Kidney epithelial cell (primary cell): ENCODE data around the gene ST3GAL3. TPM values are rescaled to one million over a fixed set of nuclear protein-coding genes. Genes with fewer than 3 reads are reported as not detected.

Source experiments
- DNase-seq: peaks from one replicate; pipeline ENCODE4 v3.0.0-alpha.2; 2010; ENCODE audit warnings: low read depth
- H3K27me3 ChIP-seq: 2 replicates; pipeline ENCODE4 v1.6.0; 2011; ENCODE audit warnings: low read length; ENCODE audit not compliant: control insufficient read depth, insufficient read depth
- H3K36me3 ChIP-seq: 2 replicates; pipeline ENCODE4 v1.5.1; 2011; ENCODE audit warnings: low read length; ENCODE audit not compliant: control insufficient read depth, insufficient read depth
- H3K4me3 ChIP-seq: 2 replicates; pipeline ENCODE4 v1.5.1; 2011; ENCODE audit warnings: low read depth, mild to moderate bottlenecking, control low read depth, low read length
- total RNA-seq: library from RNA; depleted of rRNA; stranded (reverse); fragments of >200 nt; gene quantifications from 2 replicates; pipeline ENCODE4 v1.2.3, GENCODE V29; 2015
- TF ChIP-seq, protein P1 (sequence below): IDR thresholded peaks from 2 replicates; pipeline ENCODE4 v1.5.1; 2011; ENCODE audit warnings: mild to moderate bottlenecking, moderate library complexity, low read length, control low read depth, inconsistent platforms; ENCODE audit not compliant: insufficient read depth, poor library complexity, severe bottlenecking

Gene ST3GAL3
- total RNA-seq, 1 donor from 2014 or later, result 15.0 TPM

DNA sequence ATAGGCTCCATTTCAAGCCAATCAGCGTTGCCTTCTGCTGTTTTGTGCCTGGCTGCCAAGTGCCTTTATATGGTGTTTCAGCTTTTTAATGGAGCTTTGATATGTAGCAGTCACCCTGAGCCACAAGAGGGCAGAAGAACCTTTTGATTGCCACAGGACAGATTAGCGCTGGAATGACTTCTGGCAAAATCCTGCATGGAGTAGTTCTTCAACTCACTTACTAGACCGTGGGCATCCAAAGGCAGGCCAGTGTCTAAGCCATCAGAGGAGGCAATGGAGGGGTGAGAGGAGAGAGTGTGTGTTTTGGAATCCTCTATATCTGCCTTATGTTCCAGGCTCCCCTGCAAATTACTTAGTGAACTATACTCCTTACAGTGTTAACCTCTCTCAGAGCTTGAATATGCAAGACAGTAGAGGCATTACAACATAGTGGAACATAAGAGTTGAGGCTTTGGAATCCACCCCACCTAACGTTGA lies 56.2 kb downstream of the ST3GAL3 start:
- Histone ChIP-seq H3K27me3 (no peaks in the 10 kb centered on the region), H3K36me3 (no peaks in the 10 kb centered on the region), H3K4me3 (no peak overlapping the region)
- peak; percentile 35 for DNase-seq
- TF ChIP-seq, protein P1, sequence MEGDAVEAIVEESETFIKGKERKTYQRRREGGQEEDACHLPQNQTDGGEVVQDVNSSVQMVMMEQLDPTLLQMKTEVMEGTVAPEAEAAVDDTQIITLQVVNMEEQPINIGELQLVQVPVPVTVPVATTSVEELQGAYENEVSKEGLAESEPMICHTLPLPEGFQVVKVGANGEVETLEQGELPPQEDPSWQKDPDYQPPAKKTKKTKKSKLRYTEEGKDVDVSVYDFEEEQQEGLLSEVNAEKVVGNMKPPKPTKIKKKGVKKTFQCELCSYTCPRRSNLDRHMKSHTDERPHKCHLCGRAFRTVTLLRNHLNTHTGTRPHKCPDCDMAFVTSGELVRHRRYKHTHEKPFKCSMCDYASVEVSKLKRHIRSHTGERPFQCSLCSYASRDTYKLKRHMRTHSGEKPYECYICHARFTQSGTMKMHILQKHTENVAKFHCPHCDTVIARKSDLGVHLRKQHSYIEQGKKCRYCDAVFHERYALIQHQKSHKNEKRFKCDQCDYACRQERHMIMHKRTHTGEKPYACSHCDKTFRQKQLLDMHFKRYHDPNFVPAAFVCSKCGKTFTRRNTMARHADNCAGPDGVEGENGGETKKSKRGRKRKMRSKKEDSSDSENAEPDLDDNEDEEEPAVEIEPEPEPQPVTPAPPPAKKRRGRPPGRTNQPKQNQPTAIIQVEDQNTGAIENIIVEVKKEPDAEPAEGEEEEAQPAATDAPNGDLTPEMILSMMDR, result peak; percentile 81

DNA sequence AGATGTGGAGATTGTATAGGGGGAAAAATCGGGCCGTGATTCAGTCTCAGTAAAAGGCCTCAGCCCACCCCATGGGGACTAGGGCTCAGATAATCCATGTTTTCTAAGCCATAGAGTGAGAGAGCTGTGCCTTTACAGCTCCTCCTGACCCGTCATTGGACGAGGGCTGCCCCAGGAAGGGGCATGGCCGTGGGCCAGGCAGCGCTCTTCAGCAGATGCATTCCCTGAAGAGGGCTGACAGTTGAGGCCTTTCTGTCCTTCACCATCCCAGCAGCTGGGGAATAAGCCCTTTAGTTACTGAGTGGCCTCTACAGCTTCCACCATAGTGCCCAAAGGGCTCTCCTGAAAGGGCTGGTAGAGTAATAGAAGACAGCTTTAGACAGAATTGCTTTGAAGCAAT lies 57.2 kb downstream of the ST3GAL3 start:
- no peak for DNase-seq
- no peak overlapping the region for H3K4me3 ChIP-seq
- no peaks in the 10 kb centered on the region for H3K27me3 ChIP-seq
- TF ChIP-seq, protein P1, result no peak
- H3K36me3 ChIP-seq, result no peaks in the 10 kb centered on the region

DNA sequence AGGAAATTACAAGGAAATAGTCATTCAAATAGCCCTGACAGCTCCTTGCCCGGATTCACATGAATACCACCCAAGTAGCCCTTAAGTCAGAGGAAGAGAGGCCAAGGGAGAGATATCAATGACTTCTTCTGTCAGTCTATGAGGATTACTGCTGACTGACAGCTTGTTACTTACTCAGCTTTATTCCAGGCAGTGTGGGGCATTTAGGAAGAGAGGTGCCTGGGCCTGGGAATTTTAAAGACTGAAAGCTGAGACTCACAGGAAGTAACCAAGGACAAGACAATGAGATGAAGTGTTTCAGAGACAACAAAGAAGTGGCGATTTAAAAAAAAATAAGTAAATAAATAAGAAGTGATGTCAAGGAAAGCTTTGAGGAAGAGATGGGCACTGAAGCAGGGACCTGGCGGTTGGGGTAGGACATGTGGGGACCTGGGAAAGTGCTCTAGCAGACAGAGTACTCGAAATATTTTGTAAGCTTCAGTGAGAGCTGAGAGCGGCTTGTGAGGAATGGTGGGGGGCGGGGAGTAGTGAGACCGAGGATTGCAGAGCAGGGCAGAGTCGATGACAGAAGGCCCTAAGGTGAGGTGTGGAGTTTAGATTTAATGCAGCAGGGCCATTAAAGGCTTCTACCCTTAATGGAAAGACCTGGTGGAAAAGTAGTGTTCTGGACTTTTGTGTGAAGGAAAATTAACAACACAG lies 58.9 kb downstream of the ST3GAL3 start:
- Histone ChIP-seq H3K27me3 (no peaks in the 10 kb centered on the region), H3K4me3 (no peak overlapping the region), H3K36me3 (no peaks in the 10 kb centered on the region)
- no peak for DNase-seq
- TF ChIP-seq, protein P1, result no peak

- Histone ChIP-seq H3K27me3 (no peaks in the 10 kb centered on the region), H3K36me3 (no peaks in the 10 kb centered on the region), H3K4me3 (no peak overlapping the region)
- TF ChIP-seq, protein P1, result no peak
- DNase-seq, result no peak
These were observed 59.6 kb downstream of the ST3GAL3 start for GRCh38 chr1:43766818-43767525.

GRCh38 chr1:43768168-43768567 lies 60.8 kb downstream of the ST3GAL3 start:
- H3K36me3 ChIP-seq, result no peaks in the 10 kb centered on the region
- DNase-seq, result no peak
- no peaks in the 10 kb centered on the region for H3K27me3 ChIP-seq
- H3K4me3 ChIP-seq, result no peak overlapping the region
- TF ChIP-seq, protein P1, result no peak
